HG03565 (cell line): ENCODE measurements around the gene MIPOL1.
"Not testable (repeated sequence)": the region's sequence is repeated elsewhere in the genome, so short reads cannot be mapped to it uniquely, and the experiment has no call there.

Experiments used
- ATAC-seq: cut with Tn5 transposase; IDR thresholded peaks from one replicate; pipeline ENCODE4 v1.9.1; 2021; ENCODE audit warnings: mild to moderate bottlenecking, moderate library complexity; ENCODE audit not compliant: unreplicated experiment

Gene MIPOL1

GRCh38 chr14:37376944-37377609, 179.3 kb downstream of the MIPOL1 start:
- no peak for ATAC-seq

DNA sequence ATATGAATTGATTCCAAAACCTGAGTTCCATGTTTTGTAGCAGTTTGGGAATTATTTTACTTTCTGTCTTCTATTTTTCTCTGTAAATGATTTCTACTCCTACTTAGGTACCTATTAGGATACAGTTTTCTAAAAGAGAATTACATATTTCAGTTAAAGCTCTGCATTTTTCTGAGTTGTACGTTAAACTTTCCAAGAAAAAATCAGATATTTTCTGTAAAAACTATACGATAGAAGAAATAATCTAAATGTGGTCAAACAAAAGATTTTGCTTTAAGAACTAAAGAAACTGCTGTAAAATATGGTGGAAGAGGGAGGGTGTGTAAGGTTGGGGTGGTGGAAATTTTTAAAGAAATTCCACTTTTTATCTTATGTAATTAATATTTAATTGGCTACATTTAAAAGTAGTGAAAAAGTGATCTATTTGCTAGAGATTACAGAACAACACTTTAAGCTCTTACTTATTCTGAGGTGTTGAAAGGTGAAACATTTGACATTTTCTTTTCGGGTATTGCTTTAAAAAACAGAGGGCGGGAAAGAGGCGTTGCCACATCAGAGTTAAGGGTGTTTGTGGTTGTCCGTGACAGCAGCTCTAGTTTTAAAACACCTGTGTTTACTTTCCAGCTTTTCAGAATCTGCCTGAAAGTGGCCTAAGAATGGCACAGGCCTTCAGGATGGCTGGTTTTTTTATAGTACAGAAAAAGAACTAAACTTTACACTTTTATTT, 187.3 kb downstream of the MIPOL1 start:
- ATAC-seq, result no peak

DNA sequence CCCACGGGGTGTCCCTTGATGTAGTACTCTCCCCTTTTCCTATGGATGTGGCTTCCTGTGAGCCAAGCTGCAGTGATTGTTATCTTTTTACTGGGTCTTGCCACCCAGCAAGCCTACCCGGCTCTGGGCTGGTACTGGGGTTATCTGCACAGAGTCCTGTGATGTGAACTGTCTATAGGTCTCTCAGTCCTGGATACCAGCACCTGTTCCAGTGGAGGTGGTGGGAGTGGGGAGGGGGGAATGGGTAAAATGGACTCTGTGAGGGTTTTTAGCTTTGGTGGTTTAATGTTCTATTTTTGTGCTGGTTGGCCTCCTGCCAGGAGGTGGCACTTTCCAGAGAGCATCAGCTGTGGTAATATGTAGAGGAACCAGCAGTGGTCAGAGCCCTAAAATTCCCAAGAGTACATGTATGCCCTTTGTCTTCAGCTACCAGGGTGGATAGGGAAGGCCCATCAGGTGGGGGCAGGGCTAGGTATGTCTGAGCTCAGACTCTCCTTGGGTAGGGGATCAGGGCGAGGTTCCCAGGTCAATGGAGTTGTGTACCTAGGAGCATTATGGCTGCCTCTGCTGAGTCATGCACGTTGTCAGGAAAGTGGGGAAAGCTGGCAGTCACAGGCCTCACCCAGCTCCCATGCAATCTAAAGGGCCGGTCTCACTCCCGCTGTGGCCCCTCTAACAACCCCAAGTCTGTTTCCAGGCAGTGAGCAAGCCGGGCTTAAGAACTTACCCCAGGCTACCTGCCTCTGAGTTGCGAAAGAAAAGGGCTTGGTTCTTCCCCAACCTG, 199.6 kb downstream of the MIPOL1 start:
- not testable (repeated sequence) for ATAC-seq

- no peak for ATAC-seq
Measured at GRCh38 chr14:37397941-37398215, 200.1 kb downstream of the MIPOL1 start.

DNA sequence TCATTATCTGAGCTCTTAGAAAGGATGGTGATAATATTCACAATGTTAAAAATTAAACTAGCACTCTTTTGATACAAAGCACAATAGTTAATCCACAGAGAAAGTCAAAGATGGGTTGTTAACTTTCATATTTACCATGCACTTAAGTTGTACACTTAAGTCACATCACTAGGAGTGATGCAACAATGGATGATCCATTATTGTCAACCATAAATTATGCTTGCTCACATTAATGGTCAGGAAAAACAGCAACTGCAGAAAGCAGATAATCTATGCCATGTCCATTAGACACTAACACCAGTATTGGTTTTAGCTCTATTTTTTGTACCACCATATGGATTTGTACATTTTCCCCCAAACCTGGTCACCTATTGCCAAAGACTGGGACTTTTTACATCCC, 201.8 kb downstream of the MIPOL1 start:
- no peak for ATAC-seq

DNA sequence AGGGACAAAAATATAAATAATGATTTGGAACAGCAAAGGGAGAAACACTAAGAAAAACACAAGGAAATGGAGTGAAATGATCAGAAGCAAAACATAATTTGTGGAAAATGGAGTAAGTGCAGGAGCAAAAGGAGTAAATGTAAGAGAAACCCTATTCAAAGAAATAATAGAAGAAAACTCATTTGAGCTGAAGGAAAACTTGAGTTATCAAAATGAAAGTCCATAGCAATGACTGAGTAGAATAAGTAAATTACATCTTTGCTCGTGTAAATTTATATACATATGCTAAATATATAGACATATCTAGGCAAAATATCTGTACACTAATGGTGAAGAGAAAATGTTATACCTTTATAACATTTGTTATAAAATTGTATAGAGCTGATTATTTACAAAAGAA, 203.4 kb downstream of the MIPOL1 start:
- ATAC-seq, result no peak

- no peak for ATAC-seq
Measured at GRCh38 chr14:37403626-37404025, 205.9 kb downstream of the MIPOL1 start.

DNA sequence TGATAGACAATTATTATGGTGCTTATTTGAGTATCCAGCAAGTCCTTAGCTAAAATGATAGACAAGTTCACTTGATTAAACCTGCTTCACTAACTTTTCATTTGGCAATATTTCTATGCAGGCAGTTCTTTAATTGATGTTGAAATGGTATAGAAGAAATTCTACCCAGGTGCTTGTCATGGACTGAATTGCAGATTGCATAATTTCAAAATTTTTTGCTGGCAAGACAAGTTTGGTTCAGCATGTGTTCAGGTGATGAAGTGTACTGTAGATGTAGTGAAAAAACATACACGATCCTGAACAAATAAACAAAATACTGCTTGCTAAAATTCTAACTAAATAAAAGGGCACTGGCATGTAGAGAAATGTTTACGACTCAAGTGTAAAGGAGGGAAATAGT, 208.4 kb downstream of the MIPOL1 start:
- ATAC-seq, result no peak

- ATAC-seq, result no peak
Measured at GRCh38 chr14:37411079-37411735, 213.5 kb downstream of the MIPOL1 start.

- no peak for ATAC-seq
Measured at GRCh38 chr14:37413050-37413449, 215.3 kb downstream of the MIPOL1 start.

- ATAC-seq, result no peak
Measured at GRCh38 chr14:37413504-37414003, 215.8 kb downstream of the MIPOL1 start.

GRCh38 chr14:37416264-37416663, 218.5 kb downstream of the MIPOL1 start:
- no peak for ATAC-seq

DNA sequence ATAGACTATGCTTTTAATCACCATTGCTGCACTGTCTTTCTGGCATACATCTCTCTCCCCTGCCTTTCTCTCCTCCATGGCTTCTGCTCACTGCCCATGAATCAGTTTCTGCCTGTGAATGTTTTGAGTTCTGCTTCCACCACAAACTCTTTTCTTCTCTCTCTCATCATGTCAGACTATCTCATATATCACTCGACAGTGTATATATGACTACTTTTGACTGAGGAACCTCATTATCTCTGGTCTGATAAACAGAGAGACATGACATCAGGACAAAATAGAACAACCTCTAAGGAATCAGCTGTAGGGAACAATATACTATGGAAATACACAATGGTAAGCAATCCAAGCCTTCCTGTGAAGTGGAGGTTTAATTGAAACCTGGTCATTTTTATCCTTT, 219.4 kb downstream of the MIPOL1 start:
- ATAC-seq, result no peak

DNA sequence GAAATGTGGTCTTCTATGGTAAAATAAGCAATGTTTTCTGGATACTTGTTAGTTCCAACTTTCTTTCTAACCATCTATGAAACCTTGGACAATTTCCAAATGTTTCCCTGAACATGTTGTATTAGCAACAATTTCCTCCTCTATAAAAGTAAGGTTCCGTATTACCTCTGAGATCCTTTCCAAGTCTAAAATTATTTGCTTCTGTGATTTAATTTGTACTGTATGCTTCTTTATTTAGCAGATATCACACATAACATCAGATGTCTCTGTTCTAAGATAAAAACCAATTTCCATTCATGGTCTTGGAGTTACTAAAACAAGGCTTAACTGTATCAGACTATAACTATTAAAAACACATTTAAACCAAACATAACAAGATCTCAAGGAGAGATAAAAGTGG, 220.1 kb downstream of the MIPOL1 start:
- no peak for ATAC-seq

GRCh38 chr14:37420622-37421021, 222.9 kb downstream of the MIPOL1 start:
- ATAC-seq, result no peak

- ATAC-seq, result no peak
Measured at GRCh38 chr14:37422319-37422718, 224.6 kb downstream of the MIPOL1 start.

DNA sequence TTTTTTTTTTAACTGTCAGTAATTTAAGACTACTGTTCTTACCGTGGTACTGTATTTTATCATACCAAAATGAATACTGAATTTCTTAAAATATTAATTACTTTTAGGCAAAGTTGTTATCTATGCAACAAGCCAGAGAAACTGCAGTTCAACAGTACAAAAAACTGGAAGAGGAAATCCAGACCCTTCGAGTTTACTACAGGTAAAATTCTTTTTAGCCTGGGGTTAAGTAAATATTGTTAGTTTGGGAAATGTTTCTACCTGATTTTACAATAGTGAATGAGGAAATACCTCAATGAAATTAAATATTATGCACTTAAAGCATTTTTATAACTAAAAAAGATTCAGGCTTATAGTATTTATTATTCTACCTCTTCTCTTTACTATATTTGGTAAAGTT, 225.0 kb downstream of the MIPOL1 start:
- no peak for ATAC-seq

DNA sequence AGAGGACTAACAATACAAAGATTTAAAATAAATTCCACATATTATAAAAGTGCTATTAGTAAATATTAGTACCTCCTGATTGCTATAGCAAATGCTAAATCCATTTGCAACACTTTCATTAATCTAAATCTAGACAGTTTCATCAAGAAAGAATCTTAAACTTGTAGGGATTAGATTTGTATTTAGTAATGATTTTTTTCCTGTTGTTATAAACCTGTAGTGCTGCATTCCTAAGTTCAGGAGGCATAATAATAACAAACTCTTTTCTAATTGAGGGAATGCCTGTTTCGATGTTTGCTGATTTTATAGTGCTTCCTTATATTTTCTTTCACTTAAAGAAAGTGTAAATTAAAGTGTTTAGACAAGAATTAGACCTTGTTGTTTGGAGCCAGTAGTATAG, 231.2 kb downstream of the MIPOL1 start:
- no peak for ATAC-seq

DNA sequence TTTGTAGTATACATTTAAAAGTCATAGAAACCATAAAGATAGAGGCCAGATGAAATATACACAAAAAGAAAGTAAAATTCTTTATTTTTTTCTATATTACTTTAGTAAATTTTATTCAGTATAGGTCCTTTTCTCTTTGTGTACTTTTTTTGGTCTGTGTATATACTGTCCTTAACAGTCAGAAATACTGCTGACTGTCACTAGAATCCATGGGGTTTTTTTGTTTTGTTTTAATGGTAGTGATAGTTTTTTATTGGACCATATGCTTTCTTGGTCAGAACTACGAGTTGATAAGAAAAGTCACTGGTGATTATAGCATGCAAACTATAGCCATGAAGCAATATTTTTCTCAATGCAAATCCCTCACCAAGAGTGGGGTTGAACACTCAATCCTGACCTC, 231.9 kb downstream of the MIPOL1 start:
- ATAC-seq, result no peak

- no peak for ATAC-seq
Measured at GRCh38 chr14:37434867-37435266, 237.1 kb downstream of the MIPOL1 start.

DNA sequence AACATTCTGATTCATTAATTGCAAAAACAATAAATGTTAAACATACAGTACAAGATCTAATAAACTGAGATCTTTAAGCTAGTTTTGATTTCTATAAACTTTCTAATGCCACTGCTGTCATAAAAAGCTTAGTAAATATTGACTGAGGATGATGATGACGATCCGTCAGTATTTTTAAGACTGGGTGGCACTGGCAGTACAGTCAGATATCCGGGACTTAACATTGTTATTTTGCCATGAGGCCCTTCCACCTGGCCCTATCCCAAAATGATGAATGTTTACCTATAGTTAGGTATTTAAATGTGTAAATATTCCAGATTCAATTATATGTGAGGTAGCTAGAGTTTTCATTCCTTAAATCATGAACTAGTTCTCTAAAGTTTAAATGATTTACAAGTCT, 238.8 kb downstream of the MIPOL1 start:
- ATAC-seq, result no peak
